K562 (cell line): Measurements from ENCODE around the gene S100A8. TPM values are rescaled to one million over a fixed set of nuclear protein-coding genes. Genes with fewer than 3 reads are reported as not detected.

ENCODE experiments used
- BCL6 ChIP-seq: fragments of 250-450 bp; sonication (Bioruptor Pico); IDR thresholded peaks from 2 replicates; pipeline ENCODE4 v1.4.0; 2020
- EP400 ChIP-seq: fragments of 450-650 bp; IDR thresholded peaks from 2 replicates; pipeline ENCODE4 v1.6.1; 2017; ENCODE audit warnings: antibody characterized with exemption, mild to moderate bottlenecking, moderate library complexity
- FOXJ2 ChIP-seq: fragments of 200-800 bp; sonication (Bioruptor generic); IDR thresholded peaks from 2 replicates; pipeline ENCODE4 v1.6.1; 2016; ENCODE audit warnings: missing genetic modification characterization, missing compliant biosample characterization
- GATAD2A ChIP-seq: fragments of 450-650 bp; IDR thresholded peaks from 2 replicates; pipeline ENCODE4 v1.6.1; 2017
- GATAD2B ChIP-seq: fragments of 450-650 bp; IDR thresholded peaks from 2 replicates; pipeline ENCODE4 v1.6.1; 2017; ENCODE audit warnings: mild to moderate bottlenecking, borderline replicate concordance
- GTF2A2 ChIP-seq: IDR thresholded peaks from 2 replicates; pipeline ENCODE4 v1.6.1; 2016; ENCODE audit warnings: mild to moderate bottlenecking, missing genetic modification characterization, missing compliant biosample characterization
- GTF2E2 ChIP-seq: fragments of 200-800 bp; sonication (Bioruptor generic); IDR thresholded peaks from 2 replicates; pipeline ENCODE4 v1.6.1; 2016; ENCODE audit warnings: missing genetic modification characterization, missing compliant biosample characterization
- HDAC8 ChIP-seq: fragments of 450-650 bp; IDR thresholded peaks from 2 replicates; pipeline ENCODE4 v1.6.1; 2016; ENCODE audit warnings: mild to moderate bottlenecking, missing genetic modification characterization, moderate library complexity, missing compliant biosample characterization
- HSF4 ChIP-seq: fragments of 250-450 bp; sonication (Bioruptor Pico); IDR thresholded peaks from 2 replicates; pipeline ENCODE4 v2.1.2; 2022; ENCODE audit warnings: mild to moderate bottlenecking, moderate library complexity, borderline replicate concordance
- KLF10 ChIP-seq: fragments of 250-450 bp; sonication (Bioruptor Pico); IDR thresholded peaks from 2 replicates; pipeline ENCODE4 v1.6.1; 2021; ENCODE audit warnings: matching md5 sums
- MAFG ChIP-seq: fragments of 450-650 bp; conservative IDR thresholded peaks from 2 replicates; pipeline ENCODE4 v1.6.1; 2016; ENCODE audit warnings: missing genetic modification characterization, missing compliant biosample characterization
- MAFK ChIP-seq: IDR thresholded peaks from 2 replicates; pipeline ENCODE4 v1.6.1; 2011; ENCODE audit warnings: low read length, improper control_type of control experiment
- NFE2L1 ChIP-seq: fragments of 450-650 bp; IDR thresholded peaks from 2 replicates; pipeline ENCODE4 v1.6.1; 2016; ENCODE audit warnings: missing genetic modification characterization, low read depth, mild to moderate bottlenecking, missing compliant biosample characterization, moderate library complexity, borderline replicate concordance
- PHF20 ChIP-seq: fragments of 450-650 bp; IDR thresholded peaks from 2 replicates; pipeline ENCODE4 v1.6.1; 2018; ENCODE audit not compliant: partially characterized antibody
- SMARCB1 ChIP-seq: IDR thresholded peaks from 2 replicates; pipeline ENCODE4 v1.6.1; 2011; ENCODE audit warnings: improper control_type of control experiment, low read depth; ENCODE audit not compliant: insufficient read length
- TCF7 ChIP-seq: sonication (generic); IDR thresholded peaks from 2 replicates; pipeline ENCODE4 v1.6.1; 2016; ENCODE audit warnings: antibody characterized with exemption, borderline replicate concordance
- U2AF2 ChIP-seq: fragments of 200-400 bp; formaldehyde crosslinking; optimal IDR thresholded peaks from 2 replicates; pipeline ENCODE3; 2017; ENCODE audit warnings: low read depth, mild to moderate bottlenecking, low read length
- XRCC5 ChIP-seq: fragments of 200-400 bp; formaldehyde crosslinking; IDR thresholded peaks from 2 replicates; pipeline ENCODE4 v1.6.1; 2017; ENCODE audit warnings: low read depth, mild to moderate bottlenecking, low read length
- YY1 ChIP-seq, 3 experiments: IDR thresholded peaks; 2 replicates each; pipeline ENCODE4 v1.6.1; 2011; ENCODE audit warnings: low read length in 2 of 3, mild to moderate bottlenecking in 2 of 3, moderate library complexity in 2 of 3, borderline replicate concordance in 1 of 3, control low read depth in 1 of 3, low read depth in 1 of 3; ENCODE audit not compliant: insufficient read depth in 3 of 3, insufficient replicate concordance in 2 of 3, control insufficient read depth in 1 of 3, insufficient read length in 1 of 3; ENCODE audit errors: extremely low read depth in 1 of 3
- ZFP30 ChIP-seq: fragments of 250-450 bp; sonication (Bioruptor Pico); IDR thresholded peaks from 2 replicates; pipeline ENCODE4 v1.8.0; 2022; ENCODE audit warnings: moderate library complexity, mild to moderate bottlenecking, inconsistent platforms, borderline replicate concordance
- ZNF436 ChIP-seq: fragments of 250-450, 450-650 bp; sonication (Bioruptor Pico); formaldehyde crosslinking; IDR thresholded peaks from 2 replicates; pipeline ENCODE4 v1.7.0; 2020; ENCODE audit warnings: mild to moderate bottlenecking
- ZNF57 ChIP-seq: fragments of 450-650 bp; formaldehyde crosslinking; IDR thresholded peaks from 2 replicates; pipeline ENCODE4 v1.4.0; 2020; ENCODE audit warnings: mild to moderate bottlenecking, moderate library complexity
- ZNF696 ChIP-seq: fragments of 250-450 bp; sonication (Bioruptor Pico); conservative IDR thresholded peaks from 2 replicates; pipeline ENCODE4 v1.4.0; 2020; ENCODE audit warnings: mild to moderate bottlenecking, moderate library complexity
- ZNF778 ChIP-seq: fragments of 450-650 bp; formaldehyde crosslinking; IDR thresholded peaks from 2 replicates; pipeline ENCODE4 v1.4.0; 2020; ENCODE audit warnings: mild to moderate bottlenecking, moderate library complexity
- polyA plus RNA-seq, 8 experiments: library from polyadenylated mRNA; depleted of rRNA in 4 of 8; stranded (reverse) in 5 of 8; unstranded in 3 of 8; fragments of >200 nt; fragmentation: Nextera tagmentation in 2 of 8; fragmentation: Illumina TruSeq in 1 of 8; extraction: Ambion mirVana in 2 of 8; extraction: Trizol in 1 of 8; gene quantifications; 2 replicates each; pipeline versions ENCODE4 v1.2.1 to v1.2.3, GENCODE V29; 2011 to 2014; ENCODE audit warnings: inconsistent platforms in 1 of 8, missing spikeins in 1 of 8
- total RNA-seq, 7 experiments: library from RNA; depleted of rRNA in 6 of 7; stranded (reverse); fragments of >200 nt in 6 of 7; fragmentation: Illumina TruSeq in 2 of 7; extraction: Trizol in 2 of 7; gene quantifications; 2 replicates each; pipeline versions ENCODE4 v1.2.1 to v1.2.3, GENCODE V29; 2011 to 2021; ENCODE audit warnings: low replicate concordance in 1 of 7
- TF ChIP-seq, protein P1 (sequence below): IDR thresholded peaks from 2 replicates; pipeline ENCODE4 v1.6.1; 2011; ENCODE audit not compliant: insufficient read length; ENCODE audit errors: extremely low read depth
- TF ChIP-seq, protein P2 (sequence below): sonication (generic); formaldehyde crosslinking; IDR thresholded peaks from 2 replicates; pipeline ENCODE4 v1.8.0; 2022; ENCODE audit warnings: missing genetic modification reagents, mild to moderate bottlenecking, moderate library complexity, borderline replicate concordance
- TF ChIP-seq, protein P3 (sequence below), 2 experiments: fragments of 450-650 bp in 1 of 2; sonication (generic) in 1 of 2; formaldehyde crosslinking; conservative IDR thresholded peaks; 2 replicates each; pipeline versions ENCODE4 v1.4.0 to v1.8.1; 2020 to 2022; ENCODE audit warnings: mild to moderate bottlenecking in 1 of 2, missing genetic modification reagents in 1 of 2

The S100A8 gene
- total and polyA plus RNA-seq, 9 of the 15 experiments (the other 6 are each of a cell fraction or from before 2014, with no cell fraction given): 0.15 to 0.60 TPM; not detected in 7

DNA sequence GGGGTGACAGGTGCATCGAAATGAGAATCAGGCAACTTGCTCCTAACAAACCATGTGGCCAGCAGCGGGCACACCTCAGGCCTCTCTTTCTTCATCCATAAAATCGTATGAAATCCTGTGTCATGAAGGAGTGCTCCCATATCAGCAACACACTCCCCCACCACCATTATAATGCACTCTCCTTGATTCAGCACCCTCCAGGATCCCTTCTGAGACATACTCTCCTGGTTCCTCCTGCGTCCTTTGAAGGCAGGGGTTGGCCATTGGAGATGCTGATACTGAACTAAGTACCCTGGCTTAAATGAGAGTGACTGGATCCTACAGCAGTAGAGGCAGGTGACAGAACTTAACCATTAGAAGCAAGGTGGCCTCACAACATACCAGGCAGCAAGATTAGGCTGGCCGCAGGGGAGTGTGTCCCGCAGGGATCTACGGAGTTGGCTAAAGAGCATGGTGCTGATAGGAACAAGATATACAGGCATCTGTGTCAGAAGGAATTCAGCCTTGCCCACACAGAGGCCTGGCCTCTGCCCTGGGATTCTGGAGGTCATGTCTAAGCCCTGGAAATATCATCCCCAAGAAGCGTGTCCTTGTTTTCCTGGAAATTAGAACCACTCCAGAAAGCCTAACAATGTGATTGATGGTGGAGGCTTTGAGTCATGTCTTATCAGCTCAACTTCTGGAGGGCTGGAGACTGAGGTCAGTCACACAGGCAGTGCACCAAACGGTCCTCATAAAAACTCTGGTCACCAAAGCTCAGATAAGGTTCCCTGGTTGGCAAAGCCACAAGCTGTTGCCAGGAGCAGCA lies 42.2 kb upstream of the S100A8 start (continued):
- TF ChIP-seq BCL6 (CRISPR knock-in tag) (no peak), MAFG (tag) (no peak), SMARCB1 (no peak), ZNF778 (CRISPR knock-in tag) (no peak), GTF2E2 (no peak), EP400 (no peak), KLF10 (CRISPR knock-in tag) (no peak), NFE2L1 (tag) (no peak), HDAC8 (no peak), GATAD2A (0 out of 2 replicates have a peak, but pooled peaks have one; percentile 12), GTF2A2 (tag) (no peak), GATAD2B (no peak), TCF7 (no peak), ZFP30 (CRISPR knock-in tag) (no peak), MAFK (no peak), FOXJ2 (no peak), ZNF57 (CRISPR knock-in tag) (no peak), PHF20 (no peak), XRCC5 (no peak), U2AF2 (no peak), YY1 (IDR thresholded peaks at IDR 0.05; ENCODE audit: borderline replicate concordance in 1 of 3, control insufficient read depth in 1 of 3, extremely low read depth in 1 of 3, insufficient read depth in 3 of 3, insufficient read length in 1 of 3, insufficient replicate concordance in 2 of 3, low read depth in 1 of 3, low read length in 2 of 3) (no peak), ZNF696 (CRISPR knock-in tag) (no peak), HSF4 (no peak), ZNF436 (CRISPR knock-in tag) (no peak)
- TF ChIP-seq, protein P1, sequence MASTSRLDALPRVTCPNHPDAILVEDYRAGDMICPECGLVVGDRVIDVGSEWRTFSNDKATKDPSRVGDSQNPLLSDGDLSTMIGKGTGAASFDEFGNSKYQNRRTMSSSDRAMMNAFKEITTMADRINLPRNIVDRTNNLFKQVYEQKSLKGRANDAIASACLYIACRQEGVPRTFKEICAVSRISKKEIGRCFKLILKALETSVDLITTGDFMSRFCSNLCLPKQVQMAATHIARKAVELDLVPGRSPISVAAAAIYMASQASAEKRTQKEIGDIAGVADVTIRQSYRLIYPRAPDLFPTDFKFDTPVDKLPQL: no peak
- TF ChIP-seq, protein P2, sequence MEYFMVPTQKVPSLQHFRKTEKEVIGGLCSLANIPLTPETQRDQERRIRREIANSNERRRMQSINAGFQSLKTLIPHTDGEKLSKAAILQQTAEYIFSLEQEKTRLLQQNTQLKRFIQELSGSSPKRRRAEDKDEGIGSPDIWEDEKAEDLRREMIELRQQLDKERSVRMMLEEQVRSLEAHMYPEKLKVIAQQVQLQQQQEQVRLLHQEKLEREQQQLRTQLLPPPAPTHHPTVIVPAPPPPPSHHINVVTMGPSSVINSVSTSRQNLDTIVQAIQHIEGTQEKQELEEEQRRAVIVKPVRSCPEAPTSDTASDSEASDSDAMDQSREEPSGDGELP (CRISPR knock-in tag): peak; percentile 44; the same call in 1 of the 2 replicates
- TF ChIP-seq, protein P3, sequence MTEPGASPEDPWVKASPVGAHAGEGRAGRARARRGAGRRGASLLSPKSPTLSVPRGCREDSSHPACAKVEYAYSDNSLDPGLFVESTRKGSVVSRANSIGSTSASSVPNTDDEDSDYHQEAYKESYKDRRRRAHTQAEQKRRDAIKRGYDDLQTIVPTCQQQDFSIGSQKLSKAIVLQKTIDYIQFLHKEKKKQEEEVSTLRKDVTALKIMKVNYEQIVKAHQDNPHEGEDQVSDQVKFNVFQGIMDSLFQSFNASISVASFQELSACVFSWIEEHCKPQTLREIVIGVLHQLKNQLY (CRISPR knock-in tag; conservative IDR thresholded peaks at IDR 0.05): no peak
